ENCODE data around the gene PROCR. TPM values are rescaled to one million over a fixed set of nuclear protein-coding genes. Genes with fewer than 3 reads are reported as not detected.

Gene PROCR
- total RNA-seq, 1 donor from 2014 or later, result 36.2 TPM

DNA sequence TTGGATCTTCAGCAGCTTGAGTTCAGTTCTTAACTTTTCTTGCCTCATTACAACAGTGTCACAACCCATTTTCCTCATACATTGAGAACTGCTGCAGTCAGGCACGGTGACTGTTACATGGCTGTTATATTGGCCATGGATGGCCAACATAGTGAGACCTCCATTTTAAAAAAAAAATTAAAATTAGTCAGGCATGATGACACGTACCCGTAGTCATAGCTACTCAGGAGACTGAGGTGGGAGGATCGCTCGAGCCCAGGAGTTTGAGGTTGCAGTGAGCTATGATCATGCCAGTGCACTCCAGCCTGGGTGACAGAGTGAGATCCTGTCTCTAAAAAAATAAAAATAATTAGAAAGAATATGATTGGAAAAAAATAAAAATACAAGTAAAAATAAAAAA is 44.7 kb downstream of the PROCR start:
- Mint-ChIP-seq H3K4me1 (ENCODE audit: low read depth, unreplicated experiment) (peaks cover 20% of the 10 kb centered on the region), H3K27me3 (ENCODE audit: low read depth, unreplicated experiment) (no peaks in the 10 kb centered on the region), H3K9me3 (ENCODE audit: unreplicated experiment) (no peaks in the 10 kb centered on the region), H3K4me3 (ENCODE audit: unreplicated experiment) (no peak overlapping the region), H3K27ac (ENCODE audit: unreplicated experiment) (peak overlapping the region; percentile 89), H3K36me3 (ENCODE audit: low read depth, unreplicated experiment) (peaks cover 2% of the 10 kb centered on the region)
- TF ChIP-seq, protein P1, sequence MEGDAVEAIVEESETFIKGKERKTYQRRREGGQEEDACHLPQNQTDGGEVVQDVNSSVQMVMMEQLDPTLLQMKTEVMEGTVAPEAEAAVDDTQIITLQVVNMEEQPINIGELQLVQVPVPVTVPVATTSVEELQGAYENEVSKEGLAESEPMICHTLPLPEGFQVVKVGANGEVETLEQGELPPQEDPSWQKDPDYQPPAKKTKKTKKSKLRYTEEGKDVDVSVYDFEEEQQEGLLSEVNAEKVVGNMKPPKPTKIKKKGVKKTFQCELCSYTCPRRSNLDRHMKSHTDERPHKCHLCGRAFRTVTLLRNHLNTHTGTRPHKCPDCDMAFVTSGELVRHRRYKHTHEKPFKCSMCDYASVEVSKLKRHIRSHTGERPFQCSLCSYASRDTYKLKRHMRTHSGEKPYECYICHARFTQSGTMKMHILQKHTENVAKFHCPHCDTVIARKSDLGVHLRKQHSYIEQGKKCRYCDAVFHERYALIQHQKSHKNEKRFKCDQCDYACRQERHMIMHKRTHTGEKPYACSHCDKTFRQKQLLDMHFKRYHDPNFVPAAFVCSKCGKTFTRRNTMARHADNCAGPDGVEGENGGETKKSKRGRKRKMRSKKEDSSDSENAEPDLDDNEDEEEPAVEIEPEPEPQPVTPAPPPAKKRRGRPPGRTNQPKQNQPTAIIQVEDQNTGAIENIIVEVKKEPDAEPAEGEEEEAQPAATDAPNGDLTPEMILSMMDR (IDR thresholded peaks at IDR 0.05; ENCODE audit: insufficient read depth, low read depth, low read length), result no peak
- no peak for TF ChIP-seq EZH2 (IDR thresholded peaks at IDR 0.05; ENCODE audit: insufficient read depth, low read length)
- DNase-seq (ENCODE audit: low read depth) (no peak), FAIRE-seq (no peak)
- no peaks in the 10 kb centered on the region for H3K79me2 ChIP-seq (ENCODE audit: insufficient read depth, low read length)
- H3K9me3 ChIP-seq (ENCODE audit: insufficient read depth, low read depth, low read length), result no peaks in the 10 kb centered on the region
- no peak overlapping the region for H3K4me2 ChIP-seq (ENCODE audit: low read length)
- H3K27ac ChIP-seq (ENCODE audit: low read depth, low read length), result no peak overlapping the region
- H3K9ac ChIP-seq (ENCODE audit: low read length), result no peak overlapping the region
- H3K4me3 ChIP-seq (ENCODE audit: insufficient read depth, low read depth, low read length), result no peak overlapping the region
- no peak overlapping the region for H2AFZ ChIP-seq (ENCODE audit: low read depth, low read length)
- H3K36me3 ChIP-seq (ENCODE audit: insufficient read depth, low read length), result no peaks in the 10 kb centered on the region
- H4K20me1 ChIP-seq (ENCODE audit: insufficient read depth, low read length), result no peaks in the 10 kb centered on the region
- H3K4me1 ChIP-seq (ENCODE audit: insufficient read depth, low read length), result peaks cover 7% of the 10 kb centered on the region
- H3K27me3 ChIP-seq (ENCODE audit: insufficient read depth, low read length), result peaks cover 7% of the 10 kb centered on the region

DNA sequence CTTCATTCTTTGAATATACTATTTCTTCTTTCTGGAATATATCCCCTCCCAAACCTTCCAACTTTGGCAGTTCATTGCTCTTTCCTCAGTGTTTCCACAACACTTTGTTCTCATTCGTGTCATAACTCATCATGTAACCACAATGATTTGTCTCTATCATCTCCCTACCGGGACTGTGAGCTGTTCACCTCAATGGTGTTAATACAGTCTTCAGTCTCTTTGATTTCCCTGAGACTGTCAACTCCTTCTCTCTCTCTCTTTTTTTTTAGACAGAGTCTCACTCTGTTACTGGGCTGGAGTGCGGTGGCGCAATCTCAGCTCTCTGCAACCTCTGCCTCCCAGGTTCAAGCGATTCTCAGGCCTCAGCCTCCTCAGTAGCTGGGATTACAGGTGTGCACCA is 52.1 kb downstream of the PROCR start:
- H3K9ac ChIP-seq (ENCODE audit: low read length), result no peak overlapping the region
- Mint-ChIP-seq H3K4me3 (ENCODE audit: unreplicated experiment) (no peak overlapping the region), H3K27ac (ENCODE audit: unreplicated experiment) (no peak overlapping the region), H3K27me3 (ENCODE audit: low read depth, unreplicated experiment) (peaks cover 24% of the 10 kb centered on the region), H3K36me3 (ENCODE audit: low read depth, unreplicated experiment) (peaks cover 3% of the 10 kb centered on the region), H3K9me3 (ENCODE audit: unreplicated experiment) (peaks cover 4% of the 10 kb centered on the region), H3K4me1 (ENCODE audit: low read depth, unreplicated experiment) (peaks cover 7% of the 10 kb centered on the region)
- H3K36me3 ChIP-seq (ENCODE audit: insufficient read depth, low read length), result no peaks in the 10 kb centered on the region
- no peak for TF ChIP-seq EZH2 (IDR thresholded peaks at IDR 0.05; ENCODE audit: insufficient read depth, low read length)
- TF ChIP-seq, protein P1 (IDR thresholded peaks at IDR 0.05; ENCODE audit: insufficient read depth, low read depth, low read length), result no peak
- H3K79me2 ChIP-seq (ENCODE audit: insufficient read depth, low read length), result no peaks in the 10 kb centered on the region
- no peak overlapping the region for H2AFZ ChIP-seq (ENCODE audit: low read depth, low read length)
- peaks cover 7% of the 10 kb centered on the region for H3K4me1 ChIP-seq (ENCODE audit: insufficient read depth, low read length)
- H3K4me2 ChIP-seq (ENCODE audit: low read length), result no peak overlapping the region
- no peak overlapping the region for H3K4me3 ChIP-seq (ENCODE audit: insufficient read depth, low read depth, low read length)
- no peaks in the 10 kb centered on the region for H3K9me3 ChIP-seq (ENCODE audit: insufficient read depth, low read depth, low read length)
- peaks cover 24% of the 10 kb centered on the region for H3K27me3 ChIP-seq (ENCODE audit: insufficient read depth, low read length)
- peaks cover 4% of the 10 kb centered on the region for H4K20me1 ChIP-seq (ENCODE audit: insufficient read depth, low read length)
- H3K27ac ChIP-seq (ENCODE audit: low read depth, low read length), result no peak overlapping the region
- DNase-seq (ENCODE audit: low read depth) (no peak), FAIRE-seq (no peak)

DNA sequence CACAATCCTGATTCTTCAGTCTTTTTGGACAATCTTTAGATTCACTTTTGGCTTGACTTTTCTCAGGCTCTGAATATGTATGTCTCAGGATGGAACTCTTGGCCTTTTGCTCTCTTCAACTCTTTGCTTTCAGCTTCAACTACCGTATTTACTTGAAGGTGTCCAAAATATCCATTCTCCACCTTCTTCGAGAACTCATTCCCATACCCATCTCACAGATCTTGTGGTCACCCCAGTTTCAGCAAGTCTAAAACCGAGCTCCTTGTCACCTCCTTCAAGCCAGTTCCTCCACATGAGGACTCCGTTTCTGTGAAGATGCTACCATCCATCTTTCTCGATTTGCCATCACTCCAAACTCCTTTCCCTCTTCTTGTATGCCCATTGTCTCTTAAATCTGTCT is 52.7 kb downstream of the PROCR start:
- H3K27ac Mint-ChIP-seq (ENCODE audit: unreplicated experiment), result no peak overlapping the region
- peaks cover 7% of the 10 kb centered on the region for H3K4me1 Mint-ChIP-seq (ENCODE audit: low read depth, unreplicated experiment)
- H3K36me3 Mint-ChIP-seq (ENCODE audit: low read depth, unreplicated experiment), result peaks cover 3% of the 10 kb centered on the region
- no peaks in the 10 kb centered on the region for H3K79me2 ChIP-seq (ENCODE audit: insufficient read depth, low read length)
- peaks cover 4% of the 10 kb centered on the region for H4K20me1 ChIP-seq (ENCODE audit: insufficient read depth, low read length)
- H3K4me3 ChIP-seq (ENCODE audit: insufficient read depth, low read depth, low read length), result no peak overlapping the region
- no peak overlapping the region for H3K4me2 ChIP-seq (ENCODE audit: low read length)
- H3K36me3 ChIP-seq (ENCODE audit: insufficient read depth, low read length), result no peaks in the 10 kb centered on the region
- H2AFZ ChIP-seq (ENCODE audit: low read depth, low read length), result no peak overlapping the region
- peaks cover 28% of the 10 kb centered on the region for H3K27me3 Mint-ChIP-seq (ENCODE audit: low read depth, unreplicated experiment)
- H3K27ac ChIP-seq (ENCODE audit: low read depth, low read length), result no peak overlapping the region
- DNase-seq (ENCODE audit: low read depth) (no peak), FAIRE-seq (no peak)
- no peak for TF ChIP-seq EZH2 (IDR thresholded peaks at IDR 0.05; ENCODE audit: insufficient read depth, low read length)
- TF ChIP-seq, protein P1 (IDR thresholded peaks at IDR 0.05; ENCODE audit: insufficient read depth, low read depth, low read length), result no peak
- H3K4me3 Mint-ChIP-seq (ENCODE audit: unreplicated experiment), result no peak overlapping the region
- H3K27me3 ChIP-seq (ENCODE audit: insufficient read depth, low read length), result peaks cover 25% of the 10 kb centered on the region
- peaks cover 7% of the 10 kb centered on the region for H3K4me1 ChIP-seq (ENCODE audit: insufficient read depth, low read length)
- H3K9me3 Mint-ChIP-seq (ENCODE audit: unreplicated experiment), result peaks cover 4% of the 10 kb centered on the region
- H3K9me3 ChIP-seq (ENCODE audit: insufficient read depth, low read depth, low read length), result no peaks in the 10 kb centered on the region
- no peak overlapping the region for H3K9ac ChIP-seq (ENCODE audit: low read length)
